CD4-positive, alpha-beta T cell treated with Interleukin-21 for 1 hour (primary cell): ENCODE data around the gene PLCG2.

Experiments used
- DNase-seq: peaks from one replicate; pipeline ENCODE4 v3.0.0-alpha.2; 2020

Gene PLCG2

DNA sequence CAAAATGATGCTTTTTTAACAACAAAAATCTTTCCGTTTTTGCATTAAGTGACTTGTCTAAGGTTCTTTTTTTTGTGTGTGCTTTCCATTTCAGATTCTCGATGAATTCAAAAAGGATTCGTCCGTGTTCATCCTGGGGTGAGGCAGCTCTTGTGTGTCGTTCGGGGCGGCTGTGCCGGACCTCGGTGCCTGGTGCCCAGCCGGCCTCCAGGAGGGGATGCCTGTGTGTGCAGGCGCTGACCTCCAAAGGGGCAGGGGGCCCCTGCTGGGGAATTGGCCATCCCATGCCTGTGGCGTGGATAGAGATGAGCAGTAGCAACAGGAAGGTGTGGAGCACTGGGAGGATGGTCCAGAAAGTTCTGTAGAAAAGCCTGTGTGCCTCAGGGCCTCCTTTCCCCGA, 101.7 kb downstream of the PLCG2 start:
- no peak for DNase-seq

GRCh38 chr16:81881228-81881627, 102.1 kb downstream of the PLCG2 start:
- DNase-seq, result no peak

- DNase-seq, result no peak
Observed at GRCh38 chr16:81882559-81882958, 103.5 kb downstream of the PLCG2 start.

- DNase-seq, result no peak
Observed at GRCh38 chr16:81883235-81883634, 104.1 kb downstream of the PLCG2 start.

GRCh38 chr16:81885976-81886586, 107.0 kb downstream of the PLCG2 start:
- peak; percentile 23 for DNase-seq

DNA sequence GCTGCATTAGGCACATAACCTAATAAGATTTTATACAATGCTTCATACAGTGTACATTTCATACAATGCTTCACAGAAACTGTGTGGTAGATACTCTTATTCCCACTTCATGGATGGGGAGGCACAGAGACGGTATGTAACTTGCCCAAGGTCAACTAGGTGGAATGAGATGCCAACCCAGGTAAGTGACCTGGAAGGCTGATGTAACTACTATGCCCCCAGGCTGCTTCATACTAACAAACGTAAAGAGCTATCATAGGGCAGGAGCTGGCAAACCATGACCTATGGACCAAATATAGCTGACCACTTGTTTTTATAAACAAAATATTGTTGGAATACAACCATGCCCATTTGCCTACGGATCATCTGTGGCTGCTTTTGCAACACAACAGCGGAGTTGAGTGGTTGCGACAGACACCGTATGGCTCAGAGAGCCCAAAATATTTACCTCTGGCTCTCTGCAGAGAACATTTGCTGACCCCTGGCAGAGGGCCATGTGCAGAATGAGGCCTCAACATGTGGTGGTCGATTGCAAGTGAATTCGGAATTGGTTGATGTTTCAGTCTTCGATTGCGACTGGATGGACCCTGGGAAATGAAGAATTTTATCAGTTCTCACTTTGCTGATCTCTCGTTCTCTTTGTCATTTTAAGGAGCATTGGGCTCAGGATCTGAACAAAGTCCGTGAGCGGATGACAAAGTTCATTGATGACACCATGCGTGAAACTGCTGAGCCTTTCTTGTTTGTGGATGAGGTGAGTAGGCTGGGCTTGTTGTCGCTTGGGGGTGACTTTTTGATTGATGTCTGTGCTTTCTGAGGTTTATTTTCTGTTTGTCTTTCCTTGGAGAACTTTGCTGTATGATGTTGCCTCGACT, 109.7 kb downstream of the PLCG2 start:
- no peak for DNase-seq

GRCh38 chr16:81891736-81892364, 112.8 kb downstream of the PLCG2 start:
- no peak for DNase-seq

GRCh38 chr16:81894592-81894991, 115.5 kb downstream of the PLCG2 start:
- no peak for DNase-seq

DNA sequence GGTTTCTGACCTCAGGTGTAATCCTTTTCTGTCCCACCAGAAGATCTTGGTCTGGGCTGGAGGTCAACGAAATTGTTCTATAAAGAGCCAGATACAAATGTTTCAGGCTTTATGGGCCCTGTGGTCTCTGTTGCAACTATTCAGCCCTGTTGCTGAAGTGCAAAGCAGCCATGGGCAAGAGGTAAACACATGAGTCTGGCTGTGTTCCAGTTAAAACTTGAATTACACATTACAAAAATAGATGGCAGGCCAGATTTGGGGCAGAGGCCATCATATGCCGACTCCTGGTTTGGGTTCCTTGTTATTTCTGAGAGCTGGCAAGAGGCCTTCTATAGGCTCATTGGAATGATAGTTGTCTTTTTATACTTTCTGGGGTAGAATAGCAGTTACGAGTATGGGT, 117.8 kb downstream of the PLCG2 start:
- no peak for DNase-seq

DNA sequence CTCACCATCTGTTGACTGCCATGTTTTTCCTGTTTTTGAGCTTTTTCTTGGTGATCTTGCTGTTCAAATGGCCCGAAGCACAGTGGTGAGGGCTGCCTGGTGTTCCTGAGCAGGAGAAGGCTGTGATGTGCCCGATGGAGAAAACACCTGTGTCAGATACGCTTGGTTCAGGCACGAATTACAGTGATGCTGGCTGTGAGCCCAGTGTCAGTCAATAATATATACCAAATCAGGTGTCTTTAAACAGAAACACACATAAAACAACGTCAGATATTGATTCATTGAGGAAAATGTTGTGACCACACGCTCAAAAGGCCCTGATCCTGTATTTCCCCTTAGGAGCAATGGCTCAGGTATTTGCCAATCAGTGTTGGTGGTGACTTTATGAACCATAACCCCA, 120.5 kb downstream of the PLCG2 start:
- DNase-seq, result no peak

GRCh38 chr16:81900014-81900413, 120.9 kb downstream of the PLCG2 start:
- no peak for DNase-seq

DNA sequence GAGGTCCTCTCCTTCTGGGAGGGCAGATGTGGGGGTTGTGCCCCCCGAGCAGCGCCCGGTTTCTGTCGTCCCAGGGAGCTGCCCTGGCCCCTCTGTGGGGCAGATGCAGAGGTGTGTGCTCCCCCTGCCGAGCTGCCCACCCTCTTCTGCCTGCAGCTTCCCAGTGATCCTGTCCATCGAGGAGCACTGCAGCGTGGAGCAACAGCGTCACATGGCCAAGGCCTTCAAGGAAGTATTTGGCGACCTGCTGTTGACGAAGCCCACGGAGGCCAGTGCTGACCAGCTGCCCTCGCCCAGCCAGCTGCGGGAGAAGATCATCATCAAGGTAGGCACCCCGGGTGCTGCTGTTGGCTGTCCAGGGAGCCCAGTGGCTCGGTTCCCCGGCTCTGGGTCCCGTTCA, 121.4 kb downstream of the PLCG2 start:
- no peak for DNase-seq

DNA sequence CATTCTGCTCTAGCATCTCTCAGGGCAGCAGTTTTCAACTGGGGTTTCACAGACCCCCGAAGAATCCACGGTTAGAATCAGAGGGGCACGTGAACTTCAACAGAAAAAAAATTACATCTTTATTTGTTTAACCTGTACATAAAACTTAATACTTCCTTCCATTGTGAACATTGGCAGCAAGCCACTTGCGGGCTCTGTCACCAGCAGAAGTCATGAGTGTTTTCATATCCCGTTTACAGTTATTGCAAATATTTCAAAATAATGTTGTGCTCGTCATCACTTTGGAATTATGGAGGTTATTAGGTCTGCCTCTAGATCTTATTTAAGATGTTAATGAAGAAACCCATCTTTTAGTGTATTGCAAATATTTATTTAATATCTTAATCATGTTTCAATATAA, 122.4 kb downstream of the PLCG2 start:
- DNase-seq, result no peak

- DNase-seq, result no peak
Observed at GRCh38 chr16:81902025-81902424, 122.9 kb downstream of the PLCG2 start.

DNA sequence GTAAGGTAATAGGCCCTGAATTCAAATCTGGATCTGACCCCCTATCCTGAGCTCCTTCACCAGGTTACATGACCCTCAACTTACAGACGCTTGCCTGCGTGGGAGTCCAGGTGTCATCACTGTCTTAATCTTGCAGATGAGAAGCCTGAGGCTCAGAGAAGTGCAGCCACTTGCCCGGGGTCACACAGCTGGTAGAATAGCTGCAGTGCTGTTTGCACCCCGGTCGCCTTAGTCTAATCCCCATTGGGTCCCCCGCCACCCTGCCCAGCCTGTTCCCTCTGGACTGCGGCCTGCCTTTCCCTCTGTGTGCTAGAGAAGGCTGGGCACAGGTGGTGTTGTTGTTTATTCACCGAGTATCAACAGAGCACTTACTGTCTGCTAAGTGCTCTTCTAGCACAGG, 125.2 kb downstream of the PLCG2 start:
- no peak for DNase-seq

GRCh38 chr16:81905277-81905676, 126.2 kb downstream of the PLCG2 start:
- DNase-seq, result no peak

DNA sequence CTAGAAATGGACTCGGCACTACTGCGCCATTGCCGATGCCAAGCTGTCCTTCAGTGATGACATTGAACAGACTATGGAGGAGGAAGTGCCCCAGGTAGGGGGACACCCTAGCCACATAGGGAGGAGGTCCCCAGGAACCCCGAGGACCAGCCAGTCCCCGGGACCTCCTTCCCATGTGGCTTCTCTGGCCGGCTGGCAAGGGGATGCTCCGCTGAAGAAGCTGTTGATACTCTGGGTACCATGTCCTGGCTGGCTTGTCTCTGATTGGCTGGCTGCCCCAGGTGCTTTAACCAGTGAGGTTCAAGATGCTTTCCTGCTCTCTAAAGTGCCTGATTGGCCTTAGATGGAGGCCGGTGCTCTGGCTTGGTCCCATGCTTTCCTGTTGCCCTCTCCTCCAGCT, 128.6 kb downstream of the PLCG2 start:
- DNase-seq, result no peak

DNA sequence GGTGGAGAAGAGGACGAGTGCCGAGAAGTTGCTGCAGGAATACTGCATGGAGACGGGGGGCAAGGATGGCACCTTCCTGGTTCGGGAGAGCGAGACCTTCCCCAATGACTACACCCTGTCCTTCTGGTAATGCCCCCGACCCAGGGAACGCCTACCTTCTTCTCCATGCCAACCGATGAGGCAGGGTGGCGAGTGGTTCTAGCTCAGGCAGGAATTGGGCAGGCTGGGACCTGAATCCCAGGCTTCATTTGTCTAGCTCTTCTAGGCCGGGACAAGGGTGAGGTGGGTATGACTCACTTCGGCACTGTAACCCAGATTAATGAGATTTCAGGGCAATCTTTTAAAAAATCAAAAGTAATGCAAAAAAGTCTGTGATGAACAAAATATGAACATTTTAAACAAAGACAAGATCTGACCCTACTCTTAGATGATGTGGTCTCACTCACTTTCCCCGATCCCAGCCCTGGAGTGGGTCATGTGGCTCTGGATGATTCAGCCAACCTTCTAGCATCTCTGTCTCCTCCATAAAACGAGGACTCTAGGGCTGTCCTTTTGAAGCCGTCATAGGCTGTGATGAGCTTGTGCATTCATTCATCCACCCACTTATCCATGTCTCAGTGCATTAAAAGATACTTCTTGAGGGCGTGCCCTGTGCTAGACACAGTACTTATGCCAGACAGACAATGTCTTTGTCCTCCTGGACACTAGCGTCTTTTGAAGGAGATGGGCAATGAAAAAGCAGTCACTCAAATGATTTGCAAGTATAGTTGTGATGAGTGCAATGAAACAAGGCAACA, 129.6 kb downstream of the PLCG2 start:
- DNase-seq, result no peak

DNA sequence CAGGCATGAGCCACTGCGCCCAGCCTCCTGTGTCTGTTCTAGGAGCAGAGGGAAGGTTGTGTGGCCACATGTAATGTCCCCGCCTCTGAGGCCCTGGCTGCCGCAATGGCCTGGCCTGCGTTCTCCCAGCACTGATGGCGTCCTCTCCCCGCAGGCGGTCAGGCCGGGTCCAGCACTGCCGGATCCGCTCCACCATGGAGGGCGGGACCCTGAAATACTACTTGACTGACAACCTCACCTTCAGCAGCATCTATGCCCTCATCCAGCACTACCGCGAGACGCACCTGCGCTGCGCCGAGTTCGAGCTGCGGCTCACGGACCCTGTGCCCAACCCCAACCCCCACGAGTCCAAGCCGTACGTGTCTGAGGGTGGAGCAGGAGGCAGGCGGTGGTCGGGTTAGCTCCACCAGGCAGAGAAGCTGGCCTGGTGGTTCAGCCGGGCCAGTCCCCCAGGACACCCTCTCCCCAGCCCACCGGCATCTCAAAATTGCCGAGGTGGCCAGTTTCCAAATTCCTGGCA, 131.3 kb downstream of the PLCG2 start:
- DNase-seq, result no peak

DNA sequence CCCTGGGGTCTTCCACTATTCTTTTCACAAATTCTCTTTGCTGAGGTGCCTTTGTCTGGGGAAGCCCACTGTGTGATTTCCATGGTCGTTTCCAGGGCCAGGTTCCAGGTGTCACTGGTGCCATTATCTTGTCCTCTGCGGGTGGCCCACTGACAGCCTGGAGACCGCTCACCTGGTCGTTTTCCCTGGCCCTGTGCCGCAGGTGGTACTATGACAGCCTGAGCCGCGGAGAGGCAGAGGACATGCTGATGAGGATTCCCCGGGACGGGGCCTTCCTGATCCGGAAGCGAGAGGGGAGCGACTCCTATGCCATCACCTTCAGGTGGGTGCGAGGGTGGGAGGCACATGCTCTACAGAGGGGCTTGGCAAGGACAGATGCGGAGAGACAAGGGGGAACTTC, 133.3 kb downstream of the PLCG2 start:
- no peak for DNase-seq

GRCh38 chr16:81913222-81913621, 134.1 kb downstream of the PLCG2 start:
- no peak for DNase-seq

- no peak for DNase-seq
Observed at GRCh38 chr16:81917375-81917774, 138.3 kb downstream of the PLCG2 start.

DNA sequence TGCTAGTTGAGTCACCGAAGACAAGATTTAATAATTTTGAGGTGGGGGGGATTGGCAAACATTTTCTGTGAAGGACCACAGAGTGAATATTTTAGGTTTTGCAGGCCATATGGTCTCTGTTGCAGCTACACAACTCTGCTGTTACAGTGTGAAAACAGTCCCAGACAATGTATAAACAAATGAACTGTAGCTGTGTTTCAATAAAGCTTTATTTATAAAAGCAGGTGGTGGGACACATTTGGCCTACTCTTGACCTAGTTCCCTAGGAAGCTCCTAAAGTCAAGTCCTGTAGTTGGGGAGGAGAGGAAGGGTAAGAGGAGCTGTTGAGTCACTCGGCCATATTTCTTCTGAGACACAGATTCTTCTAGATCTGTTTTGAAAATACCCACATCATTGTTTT, 139.8 kb downstream of the PLCG2 start:
- DNase-seq, result no peak
